Suprapubic skin (tissue), 4 donors: ENCODE results near the gene BPIFB2. TPM values are rescaled to one million over a fixed set of nuclear protein-coding genes. Genes with fewer than 3 reads are reported as not detected.

Experiments
- DNase-seq, 2 donors: peaks; one replicate each; pipeline ENCODE4 v3.0.0-alpha.2; 2019; ENCODE audit warnings: low spot score in 2 of 2
- H3K27ac ChIP-seq: fragments of 200-600 bp; sonication (generic); one replicate; pipeline ENCODE4 v1.5.1; 2019
- H3K27me3 ChIP-seq: fragments of 200-600 bp; sonication (generic); one replicate; pipeline ENCODE4 v1.5.1; 2019
- H3K36me3 ChIP-seq: fragments of 200-600 bp; sonication (generic); one replicate; pipeline ENCODE4 v1.5.1; 2019
- H3K4me1 ChIP-seq: fragments of 200-600 bp; sonication (generic); one replicate; pipeline ENCODE4 v1.5.1; 2019
- H3K4me3 ChIP-seq: fragments of 200-600 bp; sonication (generic); one replicate; pipeline ENCODE4 v1.5.1; 2019; ENCODE audit warnings: mild to moderate bottlenecking
- H3K9me3 ChIP-seq: fragments of 200-600 bp; sonication (generic); one replicate; pipeline ENCODE4 v1.5.1; 2019
- EP300 ChIP-seq: sonication (generic); formaldehyde crosslinking; IDR thresholded peaks from one replicate; pipeline ENCODE4 v1.6.1; 2017; ENCODE audit warnings: antibody characterized with exemption
- POLR2A ChIP-seq, 2 donors: fragments of 450-650 bp; IDR thresholded peaks; one replicate each; pipeline ENCODE4 v1.6.1; 2017; ENCODE audit warnings: antibody characterized with exemption in 2 of 2, mild to moderate bottlenecking in 2 of 2, moderate library complexity in 2 of 2
- POLR2AphosphoS5 ChIP-seq, 3 donors: sonication (generic); formaldehyde crosslinking; IDR thresholded peaks; one replicate each; pipeline ENCODE4 v1.6.1; 2017; ENCODE audit warnings: antibody characterized with exemption in 3 of 3
- WGBS: methylation state at CpG from one replicate; pipeline ENCODE4 v1.1.5; 2018; 5-methylcytosine and 5-hydroxymethylcytosine counted together
- total RNA-seq, 4 donors: library from RNA; depleted of rRNA; stranded (reverse); fragments of >200 nt; gene quantifications; one replicate each; pipeline ENCODE4 v1.1.0, GENCODE V29; 2016
- TF ChIP-seq, protein P1 (sequence below), 2 donors: fragments of 200-600 bp in 1 of 2; fragments of 450-650 bp in 1 of 2; sonication (generic) in 1 of 2; IDR thresholded peaks; one replicate each; pipeline ENCODE4 v1.5.1; 2016 to 2019; ENCODE audit warnings: antibody characterized with exemption in 2 of 2, mild to moderate bottlenecking in 1 of 2, moderate library complexity in 1 of 2

BPIFB2 gene
- total RNA-seq, 4 donors from 2014 or later, result not detected

DNA sequence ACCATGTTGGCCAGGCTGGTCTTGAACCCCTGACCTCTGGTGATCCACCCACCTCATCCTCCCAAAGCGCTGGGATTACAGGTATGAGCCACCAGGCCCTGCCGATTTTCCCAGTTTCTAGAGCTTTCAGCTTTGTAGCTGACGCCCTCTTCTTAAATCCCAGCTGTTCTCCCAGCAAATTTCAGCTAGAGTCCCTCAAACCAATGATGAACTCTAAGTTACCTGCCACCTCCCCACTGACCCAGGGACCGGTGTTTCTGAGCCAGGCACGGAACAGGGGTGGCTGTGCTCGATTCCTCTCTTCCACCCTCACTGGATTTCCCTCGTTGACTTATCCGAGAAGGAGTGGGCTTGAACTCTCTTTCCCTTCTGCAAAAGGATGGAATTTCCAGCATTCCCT, 42.4 kb upstream of the BPIFB2 start:
- Histone ChIP-seq H3K36me3 (no peaks in the 10 kb centered on the region), H3K4me3 (no peak overlapping the region), H3K27ac (no peak overlapping the region), H3K9me3 (no peaks in the 10 kb centered on the region), H3K4me1 (no peaks in the 10 kb centered on the region), H3K27me3 (peaks cover 3% of the 10 kb centered on the region)
- WGBS, result 71% methylated on average over 8 of the region's 8 CpGs
- no peak for TF ChIP-seq EP300
- TF ChIP-seq POLR2A (IDR thresholded peaks at IDR 0.05), result no peak
- TF ChIP-seq POLR2AphosphoS5 (IDR thresholded peaks at IDR 0.05), result no peak
- TF ChIP-seq, protein P1, sequence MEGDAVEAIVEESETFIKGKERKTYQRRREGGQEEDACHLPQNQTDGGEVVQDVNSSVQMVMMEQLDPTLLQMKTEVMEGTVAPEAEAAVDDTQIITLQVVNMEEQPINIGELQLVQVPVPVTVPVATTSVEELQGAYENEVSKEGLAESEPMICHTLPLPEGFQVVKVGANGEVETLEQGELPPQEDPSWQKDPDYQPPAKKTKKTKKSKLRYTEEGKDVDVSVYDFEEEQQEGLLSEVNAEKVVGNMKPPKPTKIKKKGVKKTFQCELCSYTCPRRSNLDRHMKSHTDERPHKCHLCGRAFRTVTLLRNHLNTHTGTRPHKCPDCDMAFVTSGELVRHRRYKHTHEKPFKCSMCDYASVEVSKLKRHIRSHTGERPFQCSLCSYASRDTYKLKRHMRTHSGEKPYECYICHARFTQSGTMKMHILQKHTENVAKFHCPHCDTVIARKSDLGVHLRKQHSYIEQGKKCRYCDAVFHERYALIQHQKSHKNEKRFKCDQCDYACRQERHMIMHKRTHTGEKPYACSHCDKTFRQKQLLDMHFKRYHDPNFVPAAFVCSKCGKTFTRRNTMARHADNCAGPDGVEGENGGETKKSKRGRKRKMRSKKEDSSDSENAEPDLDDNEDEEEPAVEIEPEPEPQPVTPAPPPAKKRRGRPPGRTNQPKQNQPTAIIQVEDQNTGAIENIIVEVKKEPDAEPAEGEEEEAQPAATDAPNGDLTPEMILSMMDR (IDR thresholded peaks at IDR 0.05), result no peak
- DNase-seq, result peak; percentile 22 to 31

DNA sequence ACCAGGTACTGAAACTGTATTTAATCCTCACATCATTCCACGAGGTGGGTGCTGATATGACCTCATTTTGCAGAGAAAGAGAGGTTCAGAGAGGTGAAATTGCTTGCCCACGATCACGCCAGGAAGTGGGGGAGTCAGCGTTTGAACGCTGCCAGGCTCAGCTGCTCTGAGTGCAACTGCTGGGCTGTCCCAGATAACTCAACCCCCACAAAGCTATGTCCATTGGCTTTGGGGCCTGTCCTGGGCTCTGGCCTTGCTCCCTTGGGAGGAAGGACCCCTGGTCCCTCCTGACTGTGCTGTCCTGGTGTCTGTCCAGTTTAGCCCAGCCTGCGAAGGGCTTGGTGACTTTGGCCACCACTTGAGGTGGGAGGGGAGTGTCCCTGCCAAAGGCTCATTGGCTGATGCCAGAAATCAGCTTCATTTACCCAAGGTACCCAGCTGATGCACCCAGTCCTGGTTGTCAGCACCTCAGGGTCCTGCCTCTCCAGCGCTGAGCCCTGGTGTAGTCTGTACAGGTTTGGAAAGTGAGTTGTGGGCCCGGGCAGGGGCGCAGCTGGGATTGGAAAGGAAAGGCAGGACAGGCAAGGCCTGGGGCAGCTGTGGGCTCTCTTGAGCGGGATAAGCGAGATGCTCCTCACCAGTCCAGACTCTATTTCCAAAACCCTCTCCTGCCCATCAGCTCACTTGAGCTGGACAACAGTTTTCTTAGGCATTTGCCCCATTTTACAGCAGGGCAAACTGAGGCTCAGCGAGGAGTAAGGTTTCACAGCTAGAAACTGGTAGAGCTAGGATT, 41.7 kb upstream of the BPIFB2 start:
- Histone ChIP-seq H3K9me3 (no peaks in the 10 kb centered on the region), H3K36me3 (no peaks in the 10 kb centered on the region), H3K4me1 (no peaks in the 10 kb centered on the region), H3K27ac (no peak overlapping the region), H3K4me3 (no peak overlapping the region), H3K27me3 (peaks cover 3% of the 10 kb centered on the region)
- 79% methylated on average over 12 of the region's 12 CpGs for WGBS
- peak; percentile 38 to 59 for DNase-seq
- no peak for TF ChIP-seq POLR2A (IDR thresholded peaks at IDR 0.05)
- TF ChIP-seq, protein P1 (IDR thresholded peaks at IDR 0.05), result no peak
- no peak for TF ChIP-seq EP300
- no peak for TF ChIP-seq POLR2AphosphoS5 (IDR thresholded peaks at IDR 0.05)

DNA sequence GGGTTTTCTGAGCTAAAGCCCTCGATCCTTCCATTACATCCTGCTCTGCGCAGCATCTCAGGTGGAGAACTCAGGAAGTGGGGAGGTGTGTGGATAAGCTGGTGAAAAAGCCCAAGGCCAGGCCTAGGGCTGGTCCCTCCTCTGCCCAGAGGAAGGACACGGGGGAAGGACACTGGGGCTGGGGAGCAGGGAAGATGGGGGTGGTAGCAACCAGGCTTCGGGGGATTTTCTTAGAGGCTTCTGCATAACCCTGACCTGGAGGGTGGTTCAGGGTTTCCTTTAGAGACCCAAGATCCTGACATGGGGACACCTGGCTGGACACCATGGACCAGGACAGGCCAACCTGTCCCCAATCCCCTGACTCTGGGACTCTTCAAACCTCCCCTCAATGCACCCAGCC, 41.1 kb upstream of the BPIFB2 start:
- no peak for TF ChIP-seq POLR2AphosphoS5 (IDR thresholded peaks at IDR 0.05)
- TF ChIP-seq POLR2A (IDR thresholded peaks at IDR 0.05), result no peak
- TF ChIP-seq, protein P1 (IDR thresholded peaks at IDR 0.05), result no peak
- no peak for TF ChIP-seq EP300
- Histone ChIP-seq H3K9me3 (no peaks in the 10 kb centered on the region), H3K36me3 (no peaks in the 10 kb centered on the region), H3K4me1 (no peaks in the 10 kb centered on the region), H3K27me3 (peaks cover 3% of the 10 kb centered on the region), H3K27ac (no peak overlapping the region), H3K4me3 (no peak overlapping the region)
- 77% methylated on average over 4 of the region's 4 CpGs for WGBS
- DNase-seq, result no peak

DNA sequence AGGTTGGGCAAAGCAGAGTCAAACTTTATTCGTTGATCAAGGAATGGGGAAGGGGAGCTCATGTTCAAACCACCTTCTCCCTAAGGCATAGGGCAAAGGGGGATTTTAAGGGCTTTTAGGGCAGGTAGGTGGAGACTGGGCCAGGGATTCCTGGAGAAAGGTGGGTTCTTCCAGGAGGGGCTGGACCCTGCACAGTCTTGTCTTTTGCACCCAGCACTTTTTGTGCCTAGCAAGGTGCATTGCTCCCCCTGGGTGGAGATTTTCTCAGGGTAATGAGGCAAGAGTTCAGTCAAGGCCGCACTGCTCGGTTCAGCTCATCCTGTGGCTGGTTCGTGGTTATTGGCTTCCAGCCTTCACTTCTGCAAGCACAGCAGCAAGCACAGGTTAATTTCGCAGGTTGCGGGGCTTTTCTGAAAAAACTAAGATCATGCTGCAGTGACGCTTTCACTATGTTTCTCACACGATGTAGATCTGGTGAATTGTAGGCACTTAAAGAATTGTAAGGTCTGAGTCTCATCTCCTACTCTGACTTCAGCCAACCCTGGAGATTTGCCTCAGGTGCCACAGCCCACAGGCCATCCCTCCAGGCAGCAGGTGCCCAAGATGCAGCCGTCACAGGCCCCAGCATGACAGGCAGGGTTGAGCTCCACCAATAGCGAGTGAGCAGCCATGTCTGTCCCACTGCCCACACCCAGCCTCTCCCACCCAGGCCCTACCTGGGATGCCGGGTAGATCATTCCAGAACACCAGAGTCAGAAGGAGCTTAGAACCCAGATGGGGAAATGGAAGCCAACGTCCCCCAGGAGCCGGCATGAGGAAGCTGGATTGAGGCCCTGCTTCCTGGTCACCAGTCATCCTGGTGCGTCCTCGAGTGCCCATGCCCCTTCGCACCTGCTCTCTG, 40.4 kb upstream of the BPIFB2 start:
- TF ChIP-seq POLR2AphosphoS5 (IDR thresholded peaks at IDR 0.05), result no peak
- no peak for TF ChIP-seq POLR2A (IDR thresholded peaks at IDR 0.05)
- no peak for TF ChIP-seq EP300
- TF ChIP-seq, protein P1 (IDR thresholded peaks at IDR 0.05), result no peak
- peak; percentile 33 to 65 for DNase-seq
- no peak overlapping the region for H3K27ac ChIP-seq
- H3K4me3 ChIP-seq, result no peak overlapping the region
- no peaks in the 10 kb centered on the region for H3K36me3 ChIP-seq
- H3K4me1 ChIP-seq, result no peaks in the 10 kb centered on the region
- H3K27me3 ChIP-seq, result peaks cover 3% of the 10 kb centered on the region
- 79% methylated on average over 15 of the region's 16 CpGs for WGBS
- H3K9me3 ChIP-seq, result no peaks in the 10 kb centered on the region

DNA sequence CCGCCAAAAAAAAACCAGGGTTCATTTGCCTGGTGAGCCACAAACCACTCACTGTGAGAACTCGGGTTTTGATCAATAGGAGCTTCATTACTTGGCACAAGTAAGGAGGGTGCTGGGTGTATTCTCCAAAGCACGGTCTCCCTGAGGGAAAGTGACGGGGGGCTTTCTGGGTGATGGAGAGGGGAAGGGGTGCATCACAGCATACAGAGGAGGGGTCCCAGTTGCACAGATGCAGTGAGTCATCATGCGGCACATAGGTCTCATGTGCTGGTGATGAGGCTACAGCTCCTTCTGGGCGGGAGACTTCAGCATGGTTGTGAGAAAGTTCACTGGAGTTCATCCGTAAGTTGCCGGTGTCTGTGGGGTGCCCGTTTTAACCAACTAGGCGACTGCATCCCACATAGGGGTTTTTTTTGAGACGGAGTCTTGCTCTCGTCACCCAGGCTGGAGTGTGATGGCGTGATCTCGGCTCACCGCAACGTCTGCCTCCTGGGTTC, 39.5 kb upstream of the BPIFB2 start:
- Histone ChIP-seq H3K36me3 (no peaks in the 10 kb centered on the region), H3K4me1 (no peaks in the 10 kb centered on the region), H3K4me3 (no peak overlapping the region), H3K27ac (no peak overlapping the region), H3K9me3 (no peaks in the 10 kb centered on the region), H3K27me3 (peaks cover 3% of the 10 kb centered on the region)
- WGBS, result 86% methylated on average over 15 of the region's 16 CpGs
- DNase-seq, result peak; percentile 19 to 41
- TF ChIP-seq POLR2A (IDR thresholded peaks at IDR 0.05) (no peak), POLR2AphosphoS5 (IDR thresholded peaks at IDR 0.05) (no peak), EP300 (no peak)
- TF ChIP-seq, protein P1 (IDR thresholded peaks at IDR 0.05), result no peak
